HEK293 (cell line): ENCODE results near the gene ZKSCAN4.
A peak's percentile ranks its signal among the peaks of the same experiment; 100 is the strongest.

Source experiments
- CTCF ChIA-PET: fragments of 350-600 bp; formaldehyde crosslinking; extraction: SDS; loops from one replicate; lab custom pipeline; 2021; ENCODE audit warnings: antibody characterized with exemption; lab: Yijun Ruan, JAX
- POLR2A ChIA-PET: fragments of 300-600 bp; formaldehyde crosslinking; extraction: SDS; loops from one replicate; lab custom pipeline; 2020; ENCODE audit warnings: antibody characterized with exemption, inconsistent platforms; lab: Yijun Ruan, JAX
- H3K27ac ChIP-seq: fragments of 200-500 bp; sonication (Bioruptor generic); 2 replicates; pipeline ENCODE4 v1.5.1; 2014; ENCODE audit warnings: low read depth, low read length, control low read depth, inconsistent platforms; ENCODE audit errors: extremely low read depth
- H3K36me3 ChIP-seq, 2 experiments: fragments of 200-500 bp in 1 of 2; sonication (Bioruptor generic) in 1 of 2; 1 replicate in 1 of 2; 2 replicates in 1 of 2; pipeline ENCODE4 v1.5.1; 2014 to 2017; ENCODE audit warnings: inconsistent platforms in 2 of 2, low read length in 2 of 2; ENCODE audit not compliant: control insufficient read depth in 2 of 2, insufficient read depth in 1 of 2
- H3K4me1 ChIP-seq: fragments of 200-500 bp; sonication (Bioruptor generic); 2 replicates; pipeline ENCODE4 v1.5.1; 2014; ENCODE audit warnings: mild to moderate bottlenecking, low read length, inconsistent platforms; ENCODE audit not compliant: control insufficient read depth, insufficient read depth
- H3K4me3 ChIP-seq: 2 replicates; pipeline ENCODE4 v1.5.1; 2011; ENCODE audit warnings: low read depth, mild to moderate bottlenecking, control low read depth, low read length, moderate library complexity
- H3K9me3 ChIP-seq: fragments of 200-500 bp; sonication (Bioruptor generic); 2 replicates; pipeline ENCODE4 v1.5.1; 2014; ENCODE audit warnings: low read depth, low read length, inconsistent platforms; ENCODE audit not compliant: control insufficient read depth, insufficient read depth
- EGR2 ChIP-seq: fragments of 450-650 bp; formaldehyde crosslinking; IDR thresholded peaks from 2 replicates; pipeline ENCODE4 v1.5.1; 2016; ENCODE audit warnings: low read depth, missing biosample characterization, missing genetic modification characterization
- GLIS2 ChIP-seq: fragments of 450-650 bp; formaldehyde crosslinking; IDR thresholded peaks from 2 replicates; pipeline ENCODE4 v1.5.1; 2016; ENCODE audit warnings: missing biosample characterization, missing genetic modification characterization
- MZF1 ChIP-seq: fragments of 450-650 bp; formaldehyde crosslinking; IDR thresholded peaks from 2 replicates; pipeline ENCODE4 v1.5.1; 2017; ENCODE audit warnings: missing biosample characterization, missing genetic modification characterization, borderline replicate concordance
- PRDM10 ChIP-seq: fragments of 450-650 bp; formaldehyde crosslinking; IDR thresholded peaks from 2 replicates; pipeline ENCODE4 v1.5.1; 2016; ENCODE audit warnings: missing biosample characterization, missing genetic modification characterization
- SP3 ChIP-seq: fragments of 450-650 bp; formaldehyde crosslinking; IDR thresholded peaks from 2 replicates; pipeline ENCODE4 v1.5.1; 2016; ENCODE audit warnings: missing biosample characterization, missing genetic modification characterization
- YY1 ChIP-seq: fragments of 450-650 bp; formaldehyde crosslinking; IDR thresholded peaks from 2 replicates; pipeline ENCODE4 v1.5.1; 2018; ENCODE audit warnings: missing biosample characterization, missing genetic modification characterization
- ZBTB20 ChIP-seq: fragments of 450-650 bp; formaldehyde crosslinking; IDR thresholded peaks from 2 replicates; pipeline ENCODE4 v1.5.1; 2016; ENCODE audit warnings: missing biosample characterization, missing genetic modification characterization
- ZFHX2 ChIP-seq: fragments of 450-650 bp; formaldehyde crosslinking; conservative IDR thresholded peaks from 2 replicates; pipeline ENCODE4 v1.5.1; 2016; ENCODE audit warnings: missing biosample characterization, missing genetic modification characterization
- ZIC2 ChIP-seq: fragments of 450-650 bp; formaldehyde crosslinking; IDR thresholded peaks from 2 replicates; pipeline ENCODE4 v1.5.1; 2016; ENCODE audit warnings: missing biosample characterization, missing genetic modification characterization
- ZNF114 ChIP-seq: fragments of 450-650 bp; formaldehyde crosslinking; IDR thresholded peaks from 2 replicates; pipeline ENCODE4 v1.5.0; 2017; ENCODE audit warnings: missing biosample characterization, missing genetic modification characterization
- ZNF274 ChIP-seq, 2 experiments: fragments of 200-500 bp in 1 of 2; fragments of 450-650 bp in 1 of 2; sonication (Bioruptor generic) in 1 of 2; formaldehyde crosslinking in 1 of 2; IDR thresholded peaks; 2 replicates each; pipeline versions ENCODE4 v1.5.1 to v1.6.1; 2014 to 2016; ENCODE audit warnings: borderline replicate concordance in 1 of 2, inconsistent platforms in 1 of 2, low read length in 1 of 2, missing biosample characterization in 1 of 2, missing genetic modification characterization in 1 of 2
- ZNF37A ChIP-seq: fragments of 450-650 bp; IDR thresholded peaks from 2 replicates; pipeline ENCODE4 v1.5.1; 2018; ENCODE audit warnings: missing biosample characterization, missing genetic modification characterization
- ZNF426 ChIP-seq: fragments of 450-650 bp; formaldehyde crosslinking; IDR thresholded peaks from 2 replicates; pipeline ENCODE4 v1.5.1; 2017; ENCODE audit warnings: missing biosample characterization, missing genetic modification characterization, mild to moderate bottlenecking, inconsistent platforms, moderate library complexity
- ZNF488 ChIP-seq: fragments of 450-650 bp; formaldehyde crosslinking; IDR thresholded peaks from 2 replicates; pipeline ENCODE4 v1.5.1; 2016; ENCODE audit warnings: missing biosample characterization, missing genetic modification characterization
- ZNF571 ChIP-seq: fragments of 450-650 bp; formaldehyde crosslinking; IDR thresholded peaks from 2 replicates; pipeline ENCODE4 v1.5.0; 2017; ENCODE audit warnings: missing biosample characterization, missing genetic modification characterization
- ZNF600 ChIP-seq: fragments of 450-650 bp; formaldehyde crosslinking; IDR thresholded peaks from 2 replicates; pipeline ENCODE4 v1.5.1; 2016; ENCODE audit warnings: missing biosample characterization, missing genetic modification characterization
- ZNF654 ChIP-seq: fragments of 450-650 bp; formaldehyde crosslinking; IDR thresholded peaks from 2 replicates; pipeline ENCODE4 v1.5.1; 2016; ENCODE audit warnings: low read depth, missing biosample characterization, missing genetic modification characterization
- ZNF785 ChIP-seq: fragments of 450-650 bp; formaldehyde crosslinking; IDR thresholded peaks from 2 replicates; pipeline ENCODE4 v1.5.1; 2016; ENCODE audit warnings: missing biosample characterization, missing genetic modification characterization
- TF ChIP-seq, protein P1 (sequence below): fragments of 450-650 bp; formaldehyde crosslinking; IDR thresholded peaks from 2 replicates; pipeline ENCODE4 v1.5.1; 2017; ENCODE audit warnings: missing biosample characterization, missing genetic modification characterization
- TF ChIP-seq, protein P2 (sequence below): fragments of 450-650 bp; formaldehyde crosslinking; IDR thresholded peaks from 2 replicates; pipeline ENCODE4 v1.5.1; 2016; ENCODE audit warnings: missing biosample characterization, missing genetic modification characterization

ZKSCAN4 gene

GRCh38 chr6:28212510-28213212 is 39.4 kb downstream of the ZKSCAN4 start (continued):
- no peak for TF ChIP-seq ZNF571 (tag by site-specific recombination)
- TF ChIP-seq MZF1, result peak; percentile 81
- no peak for TF ChIP-seq ZNF488 (tag by site-specific recombination)
- TF ChIP-seq ZNF785 (tag by site-specific recombination), result 0 out of 2 replicates have a peak, but pooled peaks have one; percentile 47
- TF ChIP-seq ZNF274 (IDR thresholded peaks at IDR 0.05; ENCODE audit: low read length), result no peak
- TF ChIP-seq ZNF274 (tag by site-specific recombination; IDR thresholded peaks at IDR 0.05; ENCODE audit: borderline replicate concordance), result no peak
- TF ChIP-seq, protein P1, sequence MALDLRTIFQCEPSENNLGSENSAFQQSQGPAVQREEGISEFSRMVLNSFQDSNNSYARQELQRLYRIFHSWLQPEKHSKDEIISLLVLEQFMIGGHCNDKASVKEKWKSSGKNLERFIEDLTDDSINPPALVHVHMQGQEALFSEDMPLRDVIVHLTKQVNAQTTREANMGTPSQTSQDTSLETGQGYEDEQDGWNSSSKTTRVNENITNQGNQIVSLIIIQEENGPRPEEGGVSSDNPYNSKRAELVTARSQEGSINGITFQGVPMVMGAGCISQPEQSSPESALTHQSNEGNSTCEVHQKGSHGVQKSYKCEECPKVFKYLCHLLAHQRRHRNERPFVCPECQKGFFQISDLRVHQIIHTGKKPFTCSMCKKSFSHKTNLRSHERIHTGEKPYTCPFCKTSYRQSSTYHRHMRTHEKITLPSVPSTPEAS (tag by site-specific recombination), result peak; percentile 67
- TF ChIP-seq ZNF426 (tag by site-specific recombination), result no peak
- TF ChIP-seq, protein P2, sequence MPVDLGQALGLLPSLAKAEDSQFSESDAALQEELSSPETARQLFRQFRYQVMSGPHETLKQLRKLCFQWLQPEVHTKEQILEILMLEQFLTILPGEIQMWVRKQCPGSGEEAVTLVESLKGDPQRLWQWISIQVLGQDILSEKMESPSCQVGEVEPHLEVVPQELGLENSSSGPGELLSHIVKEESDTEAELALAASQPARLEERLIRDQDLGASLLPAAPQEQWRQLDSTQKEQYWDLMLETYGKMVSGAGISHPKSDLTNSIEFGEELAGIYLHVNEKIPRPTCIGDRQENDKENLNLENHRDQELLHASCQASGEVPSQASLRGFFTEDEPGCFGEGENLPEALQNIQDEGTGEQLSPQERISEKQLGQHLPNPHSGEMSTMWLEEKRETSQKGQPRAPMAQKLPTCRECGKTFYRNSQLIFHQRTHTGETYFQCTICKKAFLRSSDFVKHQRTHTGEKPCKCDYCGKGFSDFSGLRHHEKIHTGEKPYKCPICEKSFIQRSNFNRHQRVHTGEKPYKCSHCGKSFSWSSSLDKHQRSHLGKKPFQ (tag by site-specific recombination), result peak; percentile 55
- TF ChIP-seq SP3 (tag by site-specific recombination), result peak; percentile 62

GRCh38 chr6:28211840-28212509 is 40.1 kb downstream of the ZKSCAN4 start:
- CTCF ChIA-PET, result interaction anchor here (0.6 to 0.9 kb wide), 4 partner anchors 11 to 70 kb away, joined by 3 to 4 read pairs (median 4); partner anchors contain the start of gene ZKSCAN8
- POLR2A ChIA-PET, result interaction anchor here (0.7 to 1.1 kb wide), 3 partner anchors 70 to 144 kb away, joined by 3 to 5 read pairs (median 3); partner anchors contain the start of gene ZKSCAN8
- no peaks in the 10 kb centered on the region for H3K36me3 ChIP-seq
- H3K4me1 ChIP-seq, result no peaks in the 10 kb centered on the region
- no peaks in the 10 kb centered on the region for H3K9me3 ChIP-seq
- H3K4me3 ChIP-seq, result peak overlapping the region; percentile 54
- peak overlapping the region; percentile 64 for H3K27ac ChIP-seq
- TF ChIP-seq ZIC2 (tag by site-specific recombination) (peak; percentile 30; the same call in 1 of the 2 replicates), ZNF654 (tag by site-specific recombination) (peak; percentile 21; the same call in 1 of the 2 replicates), ZNF600 (tag by site-specific recombination) (peak; percentile 71), ZNF37A (no peak), EGR2 (no peak), ZBTB20 (peak; percentile 58; the same call in 1 of the 2 replicates), ZNF114 (tag by site-specific recombination) (no peak), ZFHX2 (tag by site-specific recombination) (0 out of 2 replicates have a peak, but pooled peaks have one; percentile 5), YY1 (peak; percentile 11; the same call in 1 of the 2 replicates), PRDM10 (tag by site-specific recombination) (peak; percentile 99), GLIS2 (peak; percentile 80)
